Measurements from ENCODE around the gene CPXM2. TPM values are rescaled to one million over a fixed set of nuclear protein-coding genes. Genes with fewer than 3 reads are reported as not detected.

The CPXM2 gene
- total RNA-seq, 1 donor = not detected

DNA sequence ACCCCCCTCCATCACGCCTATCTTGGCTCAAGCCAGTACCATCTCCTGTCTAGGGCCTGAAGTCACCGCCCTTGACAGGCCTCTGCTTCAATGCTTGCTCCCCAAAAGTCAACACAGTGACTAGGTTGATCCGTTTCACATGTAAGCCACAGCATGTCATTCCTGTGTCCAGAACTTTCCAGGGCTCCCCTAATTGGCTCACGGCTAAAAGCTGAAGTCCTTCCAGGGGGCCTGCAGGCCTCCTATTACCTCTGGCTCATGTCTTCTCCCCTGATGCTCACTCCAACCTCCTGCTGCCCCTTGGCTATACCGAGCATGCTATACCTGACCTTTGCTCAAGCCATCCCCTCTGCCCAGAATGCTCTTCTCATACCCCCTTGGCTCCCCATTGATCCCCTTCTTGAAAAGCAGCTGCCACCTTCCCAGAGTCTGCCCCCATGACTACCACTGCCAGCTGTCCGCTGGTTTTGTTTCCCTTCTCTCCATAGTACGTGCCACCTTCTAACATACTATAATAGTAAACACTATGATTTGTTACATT lies 39.1 kb downstream of the CPXM2 start:
- DNase-seq (ENCODE audit: low read depth in 2 of 3, low spot score in 2 of 3) = no peak

DNA sequence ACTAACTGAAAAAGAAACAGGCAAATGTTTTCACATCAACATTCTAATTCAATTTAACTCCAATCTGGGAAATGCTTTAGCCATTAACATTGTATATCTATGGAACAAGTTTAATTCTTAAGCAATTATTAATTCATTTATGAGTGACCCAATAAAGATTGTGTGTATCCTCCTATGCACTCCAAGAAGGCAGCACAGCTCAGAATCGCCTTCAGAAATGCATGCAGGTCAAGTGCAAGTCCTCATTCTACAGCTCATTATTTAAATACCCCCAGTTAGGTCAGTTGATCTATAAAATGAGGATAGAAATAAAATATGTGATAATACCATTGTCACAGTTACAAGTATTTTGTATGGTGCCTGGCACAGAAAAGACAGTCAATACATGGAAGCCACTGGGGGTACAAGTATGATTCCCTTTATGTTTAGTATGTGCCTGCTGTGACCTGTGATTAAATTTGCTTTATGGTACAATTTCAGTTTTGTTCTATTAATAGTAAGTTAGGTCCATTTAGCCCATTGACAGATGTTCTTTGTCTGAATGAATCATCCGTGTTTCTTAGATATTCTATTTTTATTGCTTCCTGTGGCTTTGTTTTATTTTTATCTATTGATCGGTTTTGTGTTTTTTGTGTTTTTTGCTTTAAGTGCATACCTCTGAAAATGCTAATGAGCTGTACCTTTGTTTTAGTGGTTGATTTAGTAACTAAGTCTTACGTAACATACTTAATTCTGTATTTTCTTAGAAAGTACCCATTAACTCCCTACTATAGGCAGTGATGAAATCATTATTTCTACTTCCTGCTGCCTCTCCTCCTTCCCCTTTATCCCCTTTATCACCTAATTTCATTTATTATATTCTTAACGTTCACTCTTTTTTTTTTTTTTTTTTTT lies 42.8 kb downstream of the CPXM2 start:
- no peak for DNase-seq (ENCODE audit: low read depth in 2 of 3, low spot score in 2 of 3)

DNA sequence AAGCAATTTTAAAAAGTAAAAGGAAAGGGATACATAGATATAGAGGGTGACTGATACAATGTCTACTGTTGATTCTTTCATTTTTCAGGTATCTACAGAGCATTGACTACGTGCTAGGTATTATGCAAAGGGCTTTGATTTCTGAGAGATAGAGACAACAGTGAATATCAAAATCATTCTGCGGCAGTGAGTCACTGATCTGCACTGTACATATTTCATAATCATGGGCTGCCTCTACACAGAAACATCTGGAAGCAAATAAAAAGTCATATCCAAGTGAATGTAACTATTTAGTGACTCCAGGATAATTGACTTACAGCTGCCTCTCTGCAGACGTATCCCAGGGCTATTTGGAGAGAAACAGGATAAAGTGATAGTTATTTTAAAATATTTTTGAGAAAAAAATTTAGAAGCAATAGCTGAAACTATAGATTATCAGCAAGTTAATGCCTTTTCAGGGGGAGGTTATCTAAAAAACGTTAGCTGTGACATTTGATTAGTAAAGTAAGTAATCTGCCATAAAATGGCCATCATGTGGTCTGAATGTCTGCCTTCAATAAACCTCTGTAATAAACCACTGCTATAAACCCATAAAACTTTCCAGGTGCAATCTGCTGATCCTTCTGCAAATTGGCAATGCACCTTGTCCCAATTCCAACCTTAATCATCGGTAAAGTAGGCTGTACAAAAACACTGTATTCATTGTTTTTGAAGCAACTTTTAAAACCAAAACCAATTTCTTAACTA lies 43.7 kb downstream of the CPXM2 start:
- no peak for DNase-seq (ENCODE audit: low read depth in 2 of 3, low spot score in 2 of 3)

DNA sequence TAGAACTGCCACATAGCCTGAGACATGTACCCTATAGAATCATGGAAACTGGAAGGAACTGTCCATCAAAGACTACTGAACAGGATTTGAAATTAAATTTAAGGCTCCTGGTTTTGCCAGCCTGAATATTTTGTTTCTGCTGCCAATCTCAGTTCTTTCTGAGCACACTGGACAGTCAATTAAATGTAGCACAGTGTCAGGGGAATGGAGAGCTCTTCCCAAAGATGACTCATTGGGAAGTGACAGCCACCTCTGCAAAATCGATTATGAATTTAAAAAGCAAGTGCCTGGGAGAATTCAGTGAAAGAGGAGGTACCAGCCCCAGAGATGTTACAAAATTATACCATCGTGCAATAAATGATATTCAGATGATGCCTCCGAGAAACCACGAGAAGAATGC lies 47.8 kb downstream of the CPXM2 start:
- no peak for DNase-seq (ENCODE audit: low read depth in 2 of 3, low spot score in 2 of 3)

DNA sequence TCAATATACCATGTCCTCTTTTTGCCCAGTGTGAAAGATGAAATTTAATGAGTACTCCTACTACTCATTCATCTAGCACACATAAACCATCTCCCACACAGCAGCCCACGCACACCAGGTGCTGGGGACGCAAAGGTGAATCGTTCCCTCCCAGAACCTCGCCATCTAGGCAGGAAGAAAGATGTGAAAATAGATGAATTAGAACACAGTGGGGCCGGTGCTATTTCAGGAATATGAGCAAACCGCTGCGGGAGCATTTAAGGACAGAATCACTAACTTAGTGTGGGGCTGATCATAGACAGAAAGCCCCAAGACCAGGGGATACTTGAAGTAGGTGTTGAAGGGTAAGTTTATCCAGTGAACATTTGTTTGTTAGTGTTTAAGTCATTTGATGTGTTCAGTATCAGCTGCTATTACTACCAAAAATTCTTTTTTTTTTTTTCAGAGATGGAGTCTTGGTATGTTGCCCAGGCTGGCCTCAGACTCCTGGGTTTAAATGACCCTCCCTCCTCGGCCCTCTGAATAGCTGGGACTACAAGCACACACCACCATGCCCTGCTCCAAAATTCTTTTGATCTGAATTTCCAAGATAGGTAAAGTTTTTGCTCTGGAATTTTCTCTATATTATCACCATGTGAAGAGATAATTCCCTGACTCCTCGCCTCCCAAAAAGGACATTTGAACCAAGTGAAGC lies 48.8 kb downstream of the CPXM2 start:
- DNase-seq (ENCODE audit: low read depth in 2 of 3, low spot score in 2 of 3) = no peak

DNA sequence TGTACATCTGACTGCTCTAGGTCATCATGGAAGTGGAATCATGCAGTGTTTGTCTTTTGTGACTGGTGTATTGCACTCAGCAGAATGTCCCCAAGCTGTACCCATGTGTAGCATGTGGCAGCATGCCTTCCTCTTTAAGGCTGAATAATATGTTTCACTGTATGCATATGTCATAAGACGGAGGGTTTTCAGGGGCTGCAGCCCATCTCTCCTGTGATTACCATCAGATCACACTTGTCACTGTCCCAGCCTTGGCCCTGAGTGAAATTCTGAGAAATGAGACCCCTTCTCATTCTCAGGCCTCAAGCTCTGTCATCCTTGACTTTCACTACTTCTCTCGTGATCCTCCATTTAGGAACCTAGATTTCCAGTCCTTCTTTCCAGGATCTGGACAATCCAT lies 50.0 kb downstream of the CPXM2 start:
- DNase-seq (ENCODE audit: low read depth in 2 of 3, low spot score in 2 of 3) = no peak

DNA sequence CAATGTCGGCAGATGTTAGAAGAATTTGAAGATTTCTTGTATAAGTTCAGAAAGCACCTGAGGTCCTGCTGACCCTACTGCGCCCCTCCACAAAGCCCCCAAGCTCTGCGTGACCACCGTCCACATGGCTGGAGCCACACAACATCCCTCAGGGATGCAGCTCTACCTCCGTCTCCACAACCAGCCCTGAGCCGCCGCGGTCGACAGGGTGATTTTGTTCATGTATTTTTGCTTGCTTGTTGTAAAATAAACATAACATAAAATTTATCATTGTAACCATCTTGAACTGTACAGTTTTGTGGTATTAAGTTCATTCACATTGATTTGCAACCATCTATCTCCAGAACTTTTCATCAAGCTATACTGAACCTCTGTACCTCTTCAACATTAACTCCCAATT lies 50.5 kb downstream of the CPXM2 start:
- DNase-seq (ENCODE audit: low read depth in 2 of 3, low spot score in 2 of 3) = no peak

DNA sequence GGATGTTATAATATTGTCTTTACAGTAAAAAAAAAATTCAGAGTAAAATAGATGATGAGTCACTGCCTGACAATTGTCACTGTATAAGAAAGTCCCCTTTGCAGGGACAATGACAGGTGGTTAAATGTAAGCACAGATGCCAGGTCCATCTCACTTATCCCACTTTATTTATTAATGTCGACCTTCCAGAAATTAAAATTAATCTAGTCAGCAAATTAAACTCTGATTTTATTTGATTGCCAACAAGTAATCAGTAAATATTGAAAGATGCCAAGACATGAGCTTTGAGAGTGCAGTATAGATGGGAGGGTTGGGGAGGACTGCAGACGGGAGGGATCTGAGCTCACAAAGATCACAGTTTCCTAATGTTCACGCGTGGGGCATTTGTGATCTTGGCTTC lies 50.9 kb downstream of the CPXM2 start:
- DNase-seq (ENCODE audit: low read depth in 2 of 3, low spot score in 2 of 3) = no peak

DNA sequence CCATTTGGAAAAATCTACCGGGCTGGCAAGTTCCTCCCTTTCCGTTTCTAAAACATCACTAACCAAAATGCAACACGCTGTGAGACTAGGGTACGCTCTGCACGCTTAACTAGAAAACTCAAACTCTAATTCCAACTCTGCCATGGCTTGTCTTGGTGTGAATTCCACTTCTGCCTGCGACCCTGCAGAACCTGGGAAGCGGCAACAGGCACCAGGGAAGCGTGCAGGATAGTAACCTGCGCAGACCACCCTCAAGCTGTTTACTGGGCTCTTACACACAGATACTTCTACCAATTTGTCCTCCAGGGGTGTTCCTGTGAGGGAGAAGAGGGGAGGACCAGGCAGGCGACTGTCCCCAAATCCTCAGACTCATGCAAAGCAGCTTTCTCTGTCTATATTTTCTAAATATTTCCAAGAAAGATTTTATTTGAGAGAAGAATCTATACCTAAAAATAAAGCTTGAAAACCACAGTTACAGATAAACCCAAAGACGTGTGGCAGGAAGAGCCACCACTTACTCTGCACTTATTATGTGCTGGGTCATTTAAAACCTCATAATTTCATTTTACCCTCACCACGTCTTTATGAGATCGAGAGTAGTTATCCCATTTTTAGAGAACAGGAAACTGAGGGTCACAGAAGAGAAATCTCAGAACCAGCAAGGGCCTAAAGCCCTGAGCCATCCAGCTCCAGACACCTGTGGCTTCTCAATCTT lies 52.9 kb downstream of the CPXM2 start:
- DNase-seq (ENCODE audit: low read depth in 2 of 3, low spot score in 2 of 3) = no peak

DNA sequence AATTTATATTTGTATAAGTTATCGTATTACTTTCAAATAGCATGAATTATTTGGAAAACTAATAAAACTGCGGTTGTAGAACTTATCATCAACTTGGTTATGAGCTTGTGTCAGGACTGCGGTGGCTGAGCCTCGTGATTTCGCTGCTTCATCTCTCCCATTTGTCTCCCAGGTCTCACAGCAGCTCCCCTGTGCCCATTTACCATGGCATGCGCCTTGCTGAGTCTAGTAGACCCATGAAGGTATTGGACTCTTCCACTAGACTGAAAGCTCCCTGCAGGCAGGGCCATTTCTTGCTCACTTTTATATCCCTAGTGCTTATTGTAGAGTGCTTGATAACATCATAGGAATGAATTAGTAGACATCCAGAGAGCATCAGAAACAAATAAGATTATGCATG lies 53.9 kb downstream of the CPXM2 start:
- DNase-seq (ENCODE audit: low read depth in 2 of 3, low spot score in 2 of 3) = no peak

DNA sequence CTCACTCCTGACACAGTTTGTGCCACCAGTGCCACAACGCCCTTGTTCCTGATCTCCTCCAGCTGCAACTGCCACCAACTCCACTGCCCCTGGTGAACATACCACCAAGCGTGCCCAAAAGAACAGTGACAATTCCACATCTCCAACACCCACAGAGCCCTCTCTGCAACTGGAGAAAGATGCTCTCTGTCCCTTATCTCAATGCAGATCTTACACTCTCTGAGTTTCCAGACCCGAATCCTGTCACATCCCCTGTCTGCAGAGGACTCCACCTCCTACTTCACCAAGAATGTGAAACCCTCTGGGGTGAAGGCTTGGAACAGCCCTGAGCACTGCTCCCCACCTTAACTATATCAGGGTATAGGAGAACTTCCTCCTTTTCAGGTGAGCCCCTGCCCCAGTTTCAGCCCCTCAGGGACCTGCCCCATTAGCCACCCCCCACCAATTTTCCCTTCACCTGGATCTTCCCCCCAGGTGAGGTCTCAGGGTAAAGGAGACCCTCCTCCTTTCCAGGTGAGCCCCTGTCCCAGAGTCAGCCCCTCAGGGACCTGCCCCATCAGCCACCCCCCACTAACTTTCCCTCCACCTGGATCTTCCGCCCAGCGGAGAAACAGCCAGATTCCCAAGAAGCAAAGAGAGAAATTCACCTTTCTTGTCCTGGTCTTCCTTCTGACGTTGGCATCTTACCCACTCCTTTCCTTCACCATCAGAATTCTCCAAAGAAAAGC lies 55.0 kb downstream of the CPXM2 start:
- DNase-seq (ENCODE audit: low read depth in 2 of 3, low spot score in 2 of 3) = no peak

DNA sequence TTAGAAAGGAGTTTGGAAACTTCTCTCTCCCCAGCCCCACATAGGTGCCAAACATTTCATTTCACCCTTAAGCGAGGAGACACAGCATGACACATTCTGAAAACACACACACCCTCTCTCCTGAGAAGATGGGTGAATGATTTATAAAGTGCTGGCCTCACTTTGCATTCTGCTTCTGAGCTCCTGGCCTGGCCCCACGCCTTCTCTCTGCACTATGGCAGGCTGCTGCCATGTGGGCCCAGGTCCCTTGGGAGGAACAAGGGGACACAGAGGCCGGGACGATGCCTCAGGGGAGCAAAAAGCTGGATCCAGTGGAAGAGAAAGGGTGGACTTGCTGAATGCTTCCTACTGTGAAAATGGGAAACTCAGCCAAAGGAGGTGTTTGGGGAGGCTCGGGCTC lies 56.0 kb downstream of the CPXM2 start:
- no peak for DNase-seq (ENCODE audit: low read depth in 2 of 3, low spot score in 2 of 3)

DNA sequence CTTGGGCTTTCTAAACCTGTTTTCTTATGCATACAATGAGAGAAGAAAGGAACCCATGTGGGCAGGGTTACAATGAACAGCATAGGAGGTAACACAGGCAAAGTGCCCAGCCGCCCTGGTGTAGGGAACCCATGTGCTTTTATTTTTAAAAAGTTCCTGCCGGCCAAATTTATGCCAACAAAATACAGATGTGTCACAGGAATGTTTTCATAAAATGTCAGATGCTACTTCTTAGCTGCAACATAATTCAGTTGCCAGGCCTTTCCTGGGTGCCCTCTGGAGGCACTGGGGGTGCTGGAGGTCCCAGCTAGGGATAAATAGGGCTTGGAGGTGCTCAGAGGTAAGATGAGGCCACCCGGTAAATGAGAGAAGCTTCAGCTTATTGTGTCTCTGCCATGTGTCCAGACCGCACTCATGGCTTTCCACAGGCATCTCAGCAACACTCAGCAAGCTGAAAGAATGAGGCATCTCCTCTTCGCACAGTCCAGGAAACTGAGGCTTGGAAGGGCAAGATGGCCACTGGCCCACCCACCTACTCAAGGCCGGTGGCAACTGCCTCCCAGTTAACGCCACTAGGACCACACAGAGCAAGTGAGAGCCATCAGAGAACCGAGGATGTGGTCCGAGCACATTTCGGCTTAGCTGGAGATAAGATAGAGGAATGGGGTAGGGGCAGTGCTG lies 58.3 kb downstream of the CPXM2 start:
- DNase-seq (ENCODE audit: low read depth in 2 of 3, low spot score in 2 of 3) = no peak

DNA sequence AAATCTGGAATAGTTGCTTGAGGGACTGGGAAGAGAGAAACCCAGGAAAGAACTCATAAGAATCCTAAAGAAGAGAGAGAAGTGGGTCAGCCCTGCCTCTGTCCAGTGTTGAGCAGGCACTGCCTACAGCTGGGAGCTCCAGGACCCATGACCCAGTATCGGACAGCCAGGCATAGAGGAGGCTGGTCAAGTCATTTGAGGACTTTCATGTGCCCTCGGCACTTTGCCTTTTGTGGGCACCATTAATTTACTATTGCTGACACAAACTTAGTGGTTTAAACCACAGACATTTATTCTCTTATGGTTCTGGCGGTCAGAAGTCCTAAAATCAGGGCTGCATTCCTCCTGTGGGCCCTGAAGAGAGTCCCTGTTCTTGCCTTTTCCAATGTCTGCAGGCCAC lies 60.3 kb downstream of the CPXM2 start:
- DNase-seq (ENCODE audit: low read depth in 2 of 3, low spot score in 2 of 3) = no peak

DNA sequence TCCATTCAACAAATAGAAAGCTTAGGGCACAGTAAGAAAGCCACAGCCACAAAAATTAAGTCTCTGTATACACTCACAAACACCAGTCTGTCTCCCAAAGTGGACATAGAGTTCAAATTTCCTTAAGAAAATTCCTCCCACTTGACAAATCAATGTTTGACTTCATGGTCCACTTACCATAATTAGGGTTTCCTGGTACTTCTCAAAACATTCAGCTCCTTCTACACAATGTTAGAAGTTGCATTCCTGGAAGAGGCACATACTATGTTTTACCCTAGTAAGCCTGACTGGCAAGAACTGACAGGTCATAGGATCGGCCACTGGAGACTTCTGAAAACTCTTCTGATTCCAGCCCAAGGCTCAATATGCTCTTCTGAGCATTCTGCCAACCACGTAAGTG lies 70.5 kb downstream of the CPXM2 start:
- no peak for DNase-seq (ENCODE audit: low read depth in 2 of 3, low spot score in 2 of 3)

DNA sequence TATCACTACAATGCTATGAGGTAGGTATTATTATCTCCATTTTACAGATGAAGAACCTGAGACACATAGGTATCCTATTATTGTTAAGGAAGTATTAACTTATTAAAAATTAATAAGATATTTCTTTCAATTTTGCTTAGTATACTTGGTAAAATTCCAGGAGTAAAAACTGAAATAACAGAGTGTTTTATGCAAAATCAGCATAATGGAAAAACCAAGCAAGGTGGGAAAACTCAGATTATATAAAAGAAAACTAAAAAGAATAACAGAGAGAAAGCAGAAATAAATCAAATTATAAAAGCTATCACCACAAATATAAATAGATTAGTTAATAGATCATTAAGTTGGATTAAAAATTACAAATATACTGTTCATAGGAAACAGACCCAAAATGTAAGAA lies 82.0 kb downstream of the CPXM2 start:
- no peak for DNase-seq (ENCODE audit: low read depth in 2 of 3, low spot score in 2 of 3)

DNA sequence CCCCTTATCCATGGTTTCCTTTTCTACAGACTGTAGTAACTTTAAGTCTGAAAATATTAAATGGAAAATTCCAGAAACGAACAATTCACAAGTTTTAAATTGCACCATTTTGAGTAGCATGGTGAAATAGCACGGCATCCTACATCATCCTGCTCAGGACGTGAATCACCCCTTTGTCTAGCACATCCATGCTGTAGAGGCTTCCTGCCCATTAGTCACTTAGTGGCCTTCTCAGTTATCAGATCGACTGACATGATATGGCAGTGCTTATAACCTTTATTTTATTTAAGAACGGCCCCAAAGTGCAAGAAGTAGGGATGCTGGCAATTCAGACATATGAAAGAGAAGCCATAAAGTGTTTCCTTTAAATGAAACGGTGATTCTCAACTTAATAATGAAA lies 82.7 kb downstream of the CPXM2 start:
- no peak for DNase-seq (ENCODE audit: low read depth in 2 of 3, low spot score in 2 of 3)

DNA sequence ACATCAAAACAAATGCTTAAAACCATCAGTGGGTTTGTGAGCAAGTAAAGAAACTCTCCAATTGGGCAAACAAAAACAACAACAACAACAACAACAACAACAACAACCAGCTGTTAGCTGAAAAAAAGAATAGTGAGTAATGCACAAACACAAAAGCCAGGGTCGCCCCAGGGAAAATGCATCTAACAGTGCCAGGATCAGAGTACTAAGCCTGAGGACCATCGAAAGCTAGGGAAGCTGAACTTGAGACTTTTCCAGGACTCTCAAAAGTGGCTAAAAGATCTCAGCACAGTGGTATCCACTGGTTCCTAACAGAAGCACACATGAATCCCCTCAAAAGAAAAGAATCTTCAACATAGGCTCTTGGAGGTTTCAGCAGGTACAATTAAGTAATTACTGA lies 83.3 kb downstream of the CPXM2 start:
- no peak for DNase-seq (ENCODE audit: low read depth in 2 of 3, low spot score in 2 of 3)

DNA sequence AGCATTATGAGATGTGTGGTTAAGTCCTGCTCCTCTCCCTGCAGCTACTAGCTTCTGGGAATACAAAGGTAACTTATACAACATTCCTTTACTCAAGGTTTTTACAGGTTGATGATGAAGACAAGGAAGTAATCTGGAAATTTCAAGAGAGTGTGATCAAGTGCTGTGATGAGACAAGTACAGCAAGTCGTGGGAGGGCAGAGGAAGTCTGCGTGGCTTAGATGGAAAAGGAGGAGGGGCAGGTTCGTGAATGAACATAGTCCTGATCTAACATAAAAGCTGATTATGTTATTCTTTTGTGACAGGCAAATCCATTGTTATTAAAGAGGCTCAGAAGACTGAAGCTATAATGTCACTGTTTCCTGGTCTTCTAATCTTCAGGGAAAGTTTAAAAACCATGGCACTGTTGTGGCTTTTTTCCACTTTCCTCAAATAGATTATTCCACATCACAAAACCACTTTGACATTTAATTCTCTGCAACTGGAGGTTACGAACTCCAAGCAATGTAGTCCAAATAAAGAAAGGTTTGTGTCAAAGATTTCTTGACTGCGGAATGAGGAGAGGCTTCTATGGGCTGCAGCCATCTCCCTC lies 84.1 kb downstream of the CPXM2 start:
- DNase-seq (ENCODE audit: low read depth in 2 of 3, low spot score in 2 of 3) = no peak
